ENCODE data around the gene KRTAP19-1. TPM values are rescaled to one million over a fixed set of nuclear protein-coding genes. Genes with fewer than 3 reads are reported as not detected.

KRTAP19-1 gene
- total and polyA plus RNA-seq, 8 donors: not detected

- no peaks in the 10 kb centered on the region for H3K4me1 ChIP-seq
- ATAC-seq (no peak), DNase-seq (no peak)
- H3K4me3 ChIP-seq: no peak overlapping the region
- H3K9me3 ChIP-seq: no peaks in the 10 kb centered on the region
- intact Hi-C loops (cut with DNase I): no loop called here
- no peaks in the 10 kb centered on the region for H3K27me3 ChIP-seq
- no peaks in the 10 kb centered on the region for H3K36me3 ChIP-seq
- H3K27ac ChIP-seq: no peak overlapping the region
- TF ChIP-seq, protein P1, sequence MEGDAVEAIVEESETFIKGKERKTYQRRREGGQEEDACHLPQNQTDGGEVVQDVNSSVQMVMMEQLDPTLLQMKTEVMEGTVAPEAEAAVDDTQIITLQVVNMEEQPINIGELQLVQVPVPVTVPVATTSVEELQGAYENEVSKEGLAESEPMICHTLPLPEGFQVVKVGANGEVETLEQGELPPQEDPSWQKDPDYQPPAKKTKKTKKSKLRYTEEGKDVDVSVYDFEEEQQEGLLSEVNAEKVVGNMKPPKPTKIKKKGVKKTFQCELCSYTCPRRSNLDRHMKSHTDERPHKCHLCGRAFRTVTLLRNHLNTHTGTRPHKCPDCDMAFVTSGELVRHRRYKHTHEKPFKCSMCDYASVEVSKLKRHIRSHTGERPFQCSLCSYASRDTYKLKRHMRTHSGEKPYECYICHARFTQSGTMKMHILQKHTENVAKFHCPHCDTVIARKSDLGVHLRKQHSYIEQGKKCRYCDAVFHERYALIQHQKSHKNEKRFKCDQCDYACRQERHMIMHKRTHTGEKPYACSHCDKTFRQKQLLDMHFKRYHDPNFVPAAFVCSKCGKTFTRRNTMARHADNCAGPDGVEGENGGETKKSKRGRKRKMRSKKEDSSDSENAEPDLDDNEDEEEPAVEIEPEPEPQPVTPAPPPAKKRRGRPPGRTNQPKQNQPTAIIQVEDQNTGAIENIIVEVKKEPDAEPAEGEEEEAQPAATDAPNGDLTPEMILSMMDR (IDR thresholded peaks at IDR 0.05): no peak
These were observed 908 bp downstream of the KRTAP19-1 start for GRCh38 chr21:30479259-30479658.

- no peak for DNase-seq
- Histone ChIP-seq H3K9me3 (no peaks in the 10 kb centered on the region), H3K4me1 (no peaks in the 10 kb centered on the region), H3K36me3 (no peaks in the 10 kb centered on the region), H3K4me3 (no peak overlapping the region), H3K27ac (no peak overlapping the region), H3K27me3 (no peaks in the 10 kb centered on the region)
- ATAC-seq: no peak
- intact Hi-C loops (cut with DNase I): no loop called here
- TF ChIP-seq, protein P1 (IDR thresholded peaks at IDR 0.05): no peak
These were observed 2.2 kb downstream of the KRTAP19-1 start for GRCh38 chr21:30478004-30478403.

DNA sequence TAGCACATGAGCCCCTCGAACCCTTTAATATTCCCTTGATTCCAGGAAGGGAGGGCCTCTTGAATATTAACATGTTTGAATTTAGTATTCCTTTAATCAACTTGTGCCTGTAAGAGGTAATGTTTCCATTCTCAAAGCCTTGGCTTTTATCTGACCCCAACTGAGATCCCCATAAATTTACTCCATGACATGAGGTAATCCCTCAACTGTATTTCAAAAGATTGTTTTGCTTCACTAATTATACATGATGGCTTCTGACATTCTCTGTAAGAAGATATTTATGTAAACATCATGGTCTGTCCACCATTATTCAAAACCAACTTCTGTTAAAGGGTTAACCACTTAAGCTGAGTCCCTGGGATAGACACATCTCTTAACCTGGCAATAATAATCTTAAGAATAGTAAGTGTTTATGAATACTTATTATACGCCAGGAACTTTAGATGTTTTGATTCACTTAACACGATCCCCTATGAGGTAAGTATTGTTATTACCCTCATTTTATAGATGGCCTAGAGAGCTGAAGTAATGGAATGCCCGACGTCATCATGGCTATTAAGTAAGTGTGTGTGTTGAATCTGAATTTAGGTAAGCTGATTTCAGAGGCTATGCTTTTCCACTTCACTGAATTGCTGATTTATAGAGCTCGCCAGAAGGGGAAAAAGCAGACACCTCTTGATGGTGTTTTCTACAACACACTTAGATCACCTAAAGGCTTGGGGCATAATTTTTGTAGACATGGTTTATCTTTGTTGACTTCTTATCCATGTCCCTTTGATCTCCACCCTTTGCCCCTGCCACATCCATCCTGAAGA is 11.1 kb downstream of the KRTAP19-1 start:
- H3K4me1 ChIP-seq: no peaks in the 10 kb centered on the region
- intact Hi-C loops (cut with DNase I): no loop called here
- TF ChIP-seq, protein P1 (IDR thresholded peaks at IDR 0.05): no peak
- ATAC-seq (no peak), DNase-seq (no peak)
- H3K27me3 ChIP-seq: no peaks in the 10 kb centered on the region
- no peaks in the 10 kb centered on the region for H3K9me3 ChIP-seq
- no peak overlapping the region for H3K4me3 ChIP-seq
- H3K27ac ChIP-seq: no peak overlapping the region
- no peaks in the 10 kb centered on the region for H3K36me3 ChIP-seq

DNA sequence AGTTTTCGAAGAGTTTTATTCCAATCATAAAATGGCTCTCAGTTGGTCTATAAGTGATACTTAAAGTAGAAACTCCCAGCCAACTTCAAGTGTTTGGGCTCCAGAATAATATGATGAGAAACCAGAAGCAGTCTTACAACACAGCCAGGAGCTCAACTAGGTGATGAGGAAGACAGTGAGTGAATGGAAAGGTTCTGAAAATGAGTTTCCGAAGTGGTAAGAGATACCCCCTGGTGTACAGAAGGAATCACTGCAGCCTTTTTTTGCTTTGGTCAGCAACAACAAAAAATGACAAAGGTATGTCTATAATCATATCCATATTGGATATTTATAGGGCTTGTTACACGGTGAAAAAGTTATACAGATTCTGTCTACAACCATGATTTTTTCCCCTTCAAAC is 16.5 kb downstream of the KRTAP19-1 start:
- H3K27me3 ChIP-seq: no peaks in the 10 kb centered on the region
- no peaks in the 10 kb centered on the region for H3K9me3 ChIP-seq
- DNase-seq (no peak), ATAC-seq (no peak)
- H3K27ac ChIP-seq: no peak overlapping the region
- TF ChIP-seq, protein P1 (IDR thresholded peaks at IDR 0.05): peak in 1 of 2 donors; percentile 17
- no peak overlapping the region for H3K4me3 ChIP-seq
- H3K36me3 ChIP-seq: no peaks in the 10 kb centered on the region
- H3K4me1 ChIP-seq: no peaks in the 10 kb centered on the region
- intact Hi-C loops (cut with DNase I): no loop called here

GRCh38 chr21:30448514-30448913 is 31.7 kb downstream of the KRTAP19-1 start:
- Histone ChIP-seq H3K4me3 (no peak overlapping the region), H3K27ac (no peak overlapping the region), H3K36me3 (no peaks in the 10 kb centered on the region), H3K27me3 (no peaks in the 10 kb centered on the region), H3K9me3 (no peaks in the 10 kb centered on the region), H3K4me1 (no peaks in the 10 kb centered on the region)
- DNase-seq (no peak), ATAC-seq (no peak)
- TF ChIP-seq, protein P1 (IDR thresholded peaks at IDR 0.05): no peak
- intact Hi-C loops (cut with DNase I): no loop called here
